ENCODE data around the gene PLEKHA6. TPM values are rescaled to one million over a fixed set of nuclear protein-coding genes. Genes with fewer than 3 reads are reported as not detected.

PLEKHA6 gene
- total and polyA plus RNA-seq, 2 experiments from 2014 or later = 2.8 to 6.2 TPM

- TF ChIP-seq ZNF462 (CRISPR knock-in tag; IDR thresholded peaks at IDR 0.05) (no peak), CTCF (conservative IDR thresholded peaks at IDR 0.05; ENCODE audit: low read depth in 2 of 2) (no peak), NANOG (IDR thresholded peaks at IDR 0.05; ENCODE audit: borderline replicate concordance) (no peak), EZH2 (IDR thresholded peaks at IDR 0.05; ENCODE audit: low read depth, unreplicated experiment) (no peak), CREB1 (CRISPR knock-in tag; IDR thresholded peaks at IDR 0.05; ENCODE audit: low read depth) (no peak), REST (IDR thresholded peaks at IDR 0.05; ENCODE audit: unreplicated experiment) (no peak), POLR2AphosphoS5 (IDR thresholded peaks at IDR 0.05; ENCODE audit: low read depth) (no peak)
Observed at GRCh38 chr1:204321665-204322064, 38.1 kb downstream of the PLEKHA6 start (continued).

Measured in GM23338 (cell line).